ENCODE measurements around the gene CBX8.

The CBX8 gene

GRCh38 chr17:79796763-79797491 is at the start of gene CBX8:
Gene CBX8, minus strand, starts transcription at chr17:79797077. Its CDS starts 79 bp downstream, at chr17:79796998.
- no peak for TF ChIP-seq CTCF (conservative IDR thresholded peaks at IDR 0.05; ENCODE audit: control insufficient read depth, insufficient read depth, low read depth, low read length)
- peak; percentile 99 for DNase-seq (ENCODE audit: low read depth)
- H3K4me3 ChIP-seq (ENCODE audit: control insufficient read depth, low read depth, low read length): peak within 1 kb of the TSS; percentile 71

- no peak for TF ChIP-seq CTCF (conservative IDR thresholded peaks at IDR 0.05; ENCODE audit: control insufficient read depth, insufficient read depth, low read depth, low read length)
- no peak for DNase-seq (ENCODE audit: low read depth)
- no peak overlapping the region for H3K4me3 ChIP-seq (ENCODE audit: control insufficient read depth, low read depth, low read length)
Observed at GRCh38 chr17:79845601-79845949, 48.7 kb upstream of the CBX8 start.

DNA sequence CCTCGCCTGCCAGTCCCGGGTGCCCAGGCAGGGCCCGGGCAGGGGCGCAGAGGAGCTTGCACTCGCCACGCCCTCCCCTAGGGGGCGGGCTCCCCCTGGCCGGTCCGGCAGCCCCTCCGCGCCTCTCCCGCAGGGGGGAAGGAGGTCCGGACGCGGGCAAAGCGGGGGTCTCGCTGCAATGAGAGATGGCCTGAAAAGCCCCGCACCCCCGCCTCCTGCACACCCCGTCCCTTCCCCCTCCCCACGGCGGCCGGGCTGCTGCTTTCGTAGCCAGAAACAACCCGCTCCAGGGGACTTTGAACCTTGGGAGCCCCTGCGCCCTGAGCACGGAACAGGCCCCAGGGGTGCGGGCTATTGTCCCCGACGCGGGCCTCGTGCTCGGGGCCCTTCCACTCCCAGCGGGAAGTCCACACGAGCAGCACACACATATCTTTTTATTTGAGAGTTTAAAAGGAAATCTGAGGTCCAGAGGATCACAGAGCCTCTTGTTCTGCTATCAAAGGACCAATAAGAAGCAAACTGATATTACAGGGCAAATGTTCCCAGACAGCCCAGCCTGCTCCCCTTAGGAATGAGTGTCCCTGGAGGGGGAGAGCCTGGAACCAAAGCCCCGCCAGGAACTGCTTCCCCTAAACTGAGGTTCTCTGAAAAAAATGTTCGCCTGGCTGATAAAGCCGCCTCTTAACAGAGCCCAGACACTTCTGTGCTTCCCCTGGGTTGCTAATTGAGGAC is 48.2 kb upstream of the CBX8 start:
- TF ChIP-seq CTCF (conservative IDR thresholded peaks at IDR 0.05; ENCODE audit: control insufficient read depth, insufficient read depth, low read depth, low read length): peak; percentile 43
- no peak overlapping the region for H3K4me3 ChIP-seq (ENCODE audit: control insufficient read depth, low read depth, low read length)
- no peak for DNase-seq (ENCODE audit: low read depth)

- H3K4me3 ChIP-seq (ENCODE audit: control insufficient read depth, low read depth, low read length): peak overlapping the region; percentile 36
- peak; percentile 49 for DNase-seq (ENCODE audit: low read depth)
- no peak for TF ChIP-seq CTCF (conservative IDR thresholded peaks at IDR 0.05; ENCODE audit: control insufficient read depth, insufficient read depth, low read depth, low read length)
Observed at GRCh38 chr17:79843816-79844800, 47.2 kb upstream of the CBX8 start.

GRCh38 chr17:79843474-79843815 is 46.6 kb upstream of the CBX8 start:
- DNase-seq (ENCODE audit: low read depth): no peak
- peak overlapping the region; percentile 5 for H3K4me3 ChIP-seq (ENCODE audit: control insufficient read depth, low read depth, low read length)
- TF ChIP-seq CTCF (conservative IDR thresholded peaks at IDR 0.05; ENCODE audit: control insufficient read depth, insufficient read depth, low read depth, low read length): no peak

GRCh38 chr17:79842656-79843473 is 46.0 kb upstream of the CBX8 start:
- no peak for DNase-seq (ENCODE audit: low read depth)
- TF ChIP-seq CTCF (conservative IDR thresholded peaks at IDR 0.05; ENCODE audit: control insufficient read depth, insufficient read depth, low read depth, low read length): no peak
- H3K4me3 ChIP-seq (ENCODE audit: control insufficient read depth, low read depth, low read length): peak overlapping the region; percentile 0
